Activated CD8-positive, alpha-beta T cell treated with anti-CD3 and anti-CD28 coated beads, Interleukin-2, amount 10 ng/mL, durations not matched to agents 7 days and 5 days (primary cell): Measurements from ENCODE around the gene SPTLC3. TPM values are rescaled to one million over a fixed set of nuclear protein-coding genes. Genes with fewer than 3 reads are reported as not detected.

ENCODE experiments used
- ATAC-seq: fragments of 150-1000 bp; cut with Tn5 transposase; one replicate; pipeline ENCODE4 v1.10.0; 2021; ENCODE audit warnings: moderate library complexity
- CTCF ChIA-PET: fragments of 350-600 bp; sonication (Branson Sonifier 250); formaldehyde crosslinking; loops from one replicate; lab custom pipeline; 2021; ENCODE audit warnings: antibody characterized with exemption; lab: Charles Lee
- POLR2A ChIA-PET: fragments of 350-600 bp; sonication (Branson Sonifier 250); formaldehyde crosslinking; loops from one replicate; lab custom pipeline; 2021; ENCODE audit warnings: antibody characterized with exemption; lab: Charles Lee
- DNase-seq: peaks from one replicate; pipeline ENCODE4 v3.0.0-alpha.2; 2020
- H3K27ac Mint-ChIP-seq: one replicate; pipeline ENCODE4 v1.8.0; 2021; ENCODE audit warnings: mild to moderate bottlenecking, mixed read lengths
- H3K27me3 Mint-ChIP-seq: one replicate; pipeline ENCODE4 v1.8.0; 2021; ENCODE audit warnings: low read depth, mixed read lengths
- H3K36me3 Mint-ChIP-seq: one replicate; pipeline ENCODE4 v1.8.0; 2021; ENCODE audit warnings: low read depth, mixed read lengths
- H3K4me1 Mint-ChIP-seq: one replicate; pipeline ENCODE4 v1.8.0; 2021; ENCODE audit warnings: low read depth, mixed read lengths
- H3K4me3 Mint-ChIP-seq: one replicate; pipeline ENCODE4 v1.8.0; 2021; ENCODE audit warnings: mild to moderate bottlenecking, mixed read lengths
- H3K9me3 Mint-ChIP-seq: one replicate; pipeline ENCODE4 v1.8.0; 2022; ENCODE audit warnings: mixed read lengths; ENCODE audit not compliant: insufficient read depth
- total RNA-seq, 2 experiments: library from RNA; stranded (reverse); gene quantifications; one replicate each; pipeline ENCODE4 v1.2.3, GENCODE V29; 2021

The SPTLC3 gene
- total RNA-seq, result under 1 TPM; 0.05 to 0.37 TPM

DNA sequence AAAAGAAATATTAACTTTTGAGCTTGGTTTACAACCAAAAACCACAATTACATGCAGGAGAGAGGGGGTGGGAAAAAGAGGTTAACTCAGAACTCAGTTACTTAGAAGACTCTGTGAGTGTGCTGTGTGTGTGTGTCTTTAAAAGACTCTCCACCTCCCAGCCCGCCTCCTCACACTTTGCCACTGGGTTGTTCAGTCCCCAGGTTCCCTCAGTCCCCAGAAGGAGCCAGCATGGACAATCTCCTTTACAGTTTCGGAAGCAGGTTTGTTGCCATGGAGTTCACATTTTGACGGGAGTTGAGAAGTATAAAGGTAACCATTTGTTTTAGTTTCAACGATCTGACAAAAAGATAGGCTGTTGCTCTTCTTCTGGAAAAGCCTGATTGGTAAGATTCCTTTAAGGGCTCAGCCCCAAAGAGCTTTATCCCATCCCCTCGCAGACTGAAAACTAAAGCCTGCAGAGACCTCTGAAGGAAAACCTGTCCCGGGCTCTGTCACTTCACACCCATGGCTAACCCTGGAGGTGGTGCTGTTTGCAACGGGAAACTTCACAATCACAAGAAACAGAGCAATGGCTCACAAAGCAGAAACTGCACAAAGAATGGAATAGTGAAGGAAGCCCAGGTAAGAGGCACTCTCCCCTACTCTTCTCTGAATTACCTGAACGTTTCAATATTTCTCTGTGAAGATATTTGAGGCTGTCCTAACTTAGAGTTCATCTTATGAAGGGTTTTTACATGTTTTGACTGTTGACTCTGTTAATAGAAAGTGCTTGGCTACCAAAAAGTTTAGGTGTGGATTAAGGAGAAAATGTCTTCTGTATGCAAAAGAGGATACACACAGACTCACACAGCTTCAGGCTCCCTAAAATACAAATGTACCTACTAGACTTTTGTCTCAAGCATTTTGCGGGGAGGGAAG lies at the start of gene SPTLC3:
SPTLC3 (plus strand) TSS at position 212 of the 921 bp plus-strand sequence; CDS start at position 508, 296 bp downstream.
- H3K9me3 Mint-ChIP-seq, result no peaks in the 10 kb centered on the region
- POLR2A ChIA-PET, result interaction anchor here (0.7 kb wide), 1 partner anchor 75 kb away, joined by 3 read pairs; no protein-coding TSS in a partner anchor

DNA sequence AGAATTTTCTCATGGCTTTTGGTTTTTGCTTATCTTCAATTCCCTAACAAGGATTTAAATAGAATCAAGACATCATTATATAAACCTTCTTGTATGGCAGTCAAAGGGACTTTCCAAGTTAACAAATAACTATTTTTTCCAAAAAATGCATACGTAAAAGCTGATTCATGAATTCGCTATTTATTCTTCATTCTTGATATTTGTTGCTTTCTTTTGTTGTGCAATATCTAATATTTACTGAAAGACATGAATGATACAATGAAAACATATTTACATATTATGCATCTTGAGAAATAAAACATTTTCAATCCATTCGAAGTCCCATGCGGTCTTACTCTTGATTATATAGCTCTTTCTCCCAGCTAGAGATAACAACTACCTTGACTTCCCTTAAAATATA lies 47.0 kb upstream of the SPTLC3 start:
- H3K9me3 Mint-ChIP-seq, result no peaks in the 10 kb centered on the region
- POLR2A ChIA-PET, result no interaction called here
- CTCF ChIA-PET, result no interaction called here
- DNase-seq (no peak), ATAC-seq (no peak)
- no peaks in the 10 kb centered on the region for H3K36me3 Mint-ChIP-seq
- peaks cover 2% of the 10 kb centered on the region for H3K27me3 Mint-ChIP-seq
- no peaks in the 10 kb centered on the region for H3K4me1 Mint-ChIP-seq
- H3K4me3 Mint-ChIP-seq, result no peak overlapping the region
- no peak overlapping the region for H3K27ac Mint-ChIP-seq

More for the DNA sequence above, at the start of gene SPTLC3:
- H3K27ac Mint-ChIP-seq, result peak within 1 kb of the TSS; percentile 4
- H3K4me3 Mint-ChIP-seq, result peak within 1 kb of the TSS; percentile 42
- H3K36me3 Mint-ChIP-seq, result no peaks in the 10 kb centered on the region
- ATAC-seq (peak; percentile 37), DNase-seq (no peak)
- CTCF ChIA-PET, result interaction anchor here (0.9 to 1.3 kb wide), 3 partner anchors 16 to 249 kb away, joined by 3 to 5 read pairs (median 3); no protein-coding TSS in a partner anchor
- H3K4me1 Mint-ChIP-seq, result peaks cover 21% of the 10 kb centered on the region
- H3K27me3 Mint-ChIP-seq, result no peaks in the 10 kb centered on the region

DNA sequence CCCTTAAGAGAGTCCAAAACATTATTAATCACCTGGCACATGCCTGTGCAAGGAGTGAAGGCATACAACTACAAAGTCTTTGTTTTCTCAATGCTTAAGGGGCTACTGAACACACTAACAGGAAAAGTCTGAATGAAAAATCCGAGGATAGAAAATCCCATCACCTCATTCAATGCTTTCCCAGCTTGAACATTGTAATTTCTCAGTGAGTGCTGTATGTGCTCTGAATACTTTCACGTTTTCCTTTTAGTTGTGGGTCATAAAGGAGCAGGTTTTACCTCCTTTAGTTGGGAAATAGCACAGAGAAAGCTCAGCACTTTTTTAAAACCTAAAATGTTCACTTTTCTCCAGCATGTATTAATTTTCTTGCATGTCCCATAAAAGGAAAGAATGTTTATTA lies 45.9 kb upstream of the SPTLC3 start:
- H3K4me1 Mint-ChIP-seq, result no peaks in the 10 kb centered on the region
- DNase-seq (no peak), ATAC-seq (no peak)
- peaks cover 2% of the 10 kb centered on the region for H3K27me3 Mint-ChIP-seq
- no peak overlapping the region for H3K4me3 Mint-ChIP-seq
- ChIA-PET CTCF (no interaction called here), POLR2A (no interaction called here)
- no peaks in the 10 kb centered on the region for H3K9me3 Mint-ChIP-seq
- H3K27ac Mint-ChIP-seq, result no peak overlapping the region
- no peaks in the 10 kb centered on the region for H3K36me3 Mint-ChIP-seq

DNA sequence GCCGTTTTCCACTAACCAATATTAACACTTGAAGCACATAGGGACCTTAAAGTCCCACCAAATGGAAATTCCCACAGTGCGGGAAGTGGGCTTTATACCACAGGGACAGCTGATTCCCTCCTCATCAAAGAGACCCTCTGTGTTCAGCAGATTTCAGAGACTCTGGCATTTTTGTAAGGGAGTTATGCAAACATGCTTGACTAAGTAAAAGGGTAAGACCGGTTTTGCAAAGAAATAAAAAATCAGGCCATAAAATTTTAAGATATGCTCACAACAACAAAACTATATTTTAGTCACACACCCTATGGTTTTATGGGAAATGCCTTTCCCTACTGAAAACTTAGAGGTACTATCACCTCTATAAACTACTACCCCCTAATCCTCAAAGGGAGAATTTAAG lies 45.4 kb upstream of the SPTLC3 start:
- ATAC-seq (no peak), DNase-seq (no peak)
- no peaks in the 10 kb centered on the region for H3K9me3 Mint-ChIP-seq
- ChIA-PET POLR2A (no interaction called here), CTCF (no interaction called here)
- H3K27me3 Mint-ChIP-seq, result peaks cover 2% of the 10 kb centered on the region
- no peak overlapping the region for H3K27ac Mint-ChIP-seq
- H3K36me3 Mint-ChIP-seq, result no peaks in the 10 kb centered on the region
- H3K4me3 Mint-ChIP-seq, result no peak overlapping the region
- no peaks in the 10 kb centered on the region for H3K4me1 Mint-ChIP-seq

DNA sequence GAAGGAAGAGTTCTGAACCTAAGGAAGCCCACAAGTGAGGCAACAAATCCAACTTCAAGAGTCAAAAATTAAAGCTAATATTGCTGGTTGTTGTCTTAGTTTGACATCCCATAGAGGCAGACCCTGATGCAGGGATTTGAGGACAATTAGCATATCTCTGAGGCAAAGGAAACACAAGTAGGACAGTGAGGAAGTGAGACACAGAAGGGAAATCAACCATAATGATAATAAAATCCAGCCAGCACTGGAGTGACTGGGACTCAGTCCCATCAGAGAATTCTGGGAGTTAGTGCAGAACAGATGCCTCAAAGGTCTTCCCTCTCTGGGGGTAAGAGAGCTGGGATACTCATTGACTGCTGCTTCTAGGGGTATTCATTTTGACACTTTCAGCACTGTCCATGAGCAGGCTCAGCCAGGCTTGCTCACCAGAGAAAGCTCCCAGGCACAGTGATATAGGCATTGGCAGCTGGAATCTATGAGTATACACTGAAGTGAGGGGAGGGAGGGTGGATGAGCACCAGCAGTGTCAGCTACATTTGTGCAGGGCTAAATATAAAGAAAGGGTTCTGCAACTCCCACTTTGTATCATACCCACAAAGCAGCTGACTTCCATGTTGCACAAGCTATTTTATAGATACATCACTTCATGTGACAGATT lies 43.4 kb upstream of the SPTLC3 start:
- Mint-ChIP-seq H3K27ac (no peak overlapping the region), H3K9me3 (no peaks in the 10 kb centered on the region), H3K4me1 (no peaks in the 10 kb centered on the region), H3K4me3 (no peak overlapping the region), H3K36me3 (no peaks in the 10 kb centered on the region), H3K27me3 (peaks cover 2% of the 10 kb centered on the region)
- DNase-seq, result no peak
- POLR2A ChIA-PET, result no interaction called here
- ATAC-seq, result no peak
- CTCF ChIA-PET, result interaction anchor here (1.1 to 2.0 kb wide), 3 partner anchors 11 to 40 kb away, joined by 3 to 16 read pairs (median 4); no protein-coding TSS in a partner anchor

DNA sequence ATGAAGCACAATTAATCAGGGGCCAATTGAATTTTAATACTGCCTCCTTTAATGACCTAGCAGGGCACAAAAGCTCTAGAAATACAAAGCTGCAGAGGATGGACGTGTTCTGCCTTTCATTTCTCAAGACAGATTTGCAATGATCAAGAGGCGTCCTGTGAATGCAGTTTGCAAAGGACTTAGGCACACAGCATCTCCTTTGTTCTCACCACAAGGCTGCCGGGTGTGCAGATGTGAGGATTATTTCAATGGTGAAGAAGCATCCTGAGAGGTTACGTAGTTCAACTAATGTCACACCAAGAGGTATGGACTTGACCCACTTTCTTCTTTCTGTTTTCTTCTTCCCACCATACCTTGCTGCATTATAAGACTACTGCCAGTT lies 42.9 kb upstream of the SPTLC3 start:
- Mint-ChIP-seq H3K4me1 (no peaks in the 10 kb centered on the region), H3K27me3 (peaks cover 2% of the 10 kb centered on the region), H3K36me3 (no peaks in the 10 kb centered on the region), H3K4me3 (no peak overlapping the region), H3K27ac (no peak overlapping the region), H3K9me3 (no peaks in the 10 kb centered on the region)
- no peak for DNase-seq
- POLR2A ChIA-PET, result no interaction called here
- ATAC-seq, result no peak
- CTCF ChIA-PET, result interaction anchor here (1.1 to 2.0 kb wide), 4 partner anchors 11 to 806 kb away, joined by 3 to 16 read pairs (median 4); no protein-coding TSS in a partner anchor

DNA sequence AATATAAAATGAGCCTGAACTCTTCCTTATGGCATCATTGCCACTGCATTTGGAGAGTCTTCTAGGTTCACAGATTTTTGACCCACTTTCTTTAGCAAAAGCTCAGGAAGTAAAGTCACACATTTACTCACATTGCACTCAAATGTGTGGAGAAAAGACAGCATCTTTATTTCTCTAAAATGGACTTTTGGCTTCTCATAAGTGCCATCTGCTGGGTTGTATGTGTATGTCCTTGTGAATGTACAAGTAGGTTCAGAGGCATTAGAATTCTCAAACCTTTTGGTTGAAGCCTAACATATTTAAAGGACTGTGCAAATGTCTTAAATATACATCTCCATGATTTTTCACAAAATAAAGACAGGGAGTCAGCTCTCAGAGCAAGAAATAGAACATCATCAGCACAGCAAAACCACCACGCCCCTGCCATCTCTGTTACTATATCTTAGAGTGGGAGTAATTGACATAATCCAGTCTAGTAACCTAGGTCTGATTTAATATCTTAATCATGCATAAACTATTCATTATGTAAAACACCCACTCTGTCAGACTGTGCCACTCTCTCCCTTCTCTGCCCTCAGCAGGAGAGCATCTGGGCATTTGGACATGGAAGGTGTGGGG lies 42.2 kb upstream of the SPTLC3 start:
- ATAC-seq (no peak), DNase-seq (no peak)
- no peaks in the 10 kb centered on the region for H3K9me3 Mint-ChIP-seq
- no peaks in the 10 kb centered on the region for H3K4me1 Mint-ChIP-seq
- ChIA-PET CTCF (interaction anchor here (1.2 to 1.5 kb wide), 2 partner anchors 10 to 805 kb away, joined by 3 to 4 read pairs; no protein-coding TSS in a partner anchor), POLR2A (no interaction called here)
- H3K27me3 Mint-ChIP-seq, result peaks cover 2% of the 10 kb centered on the region
- H3K27ac Mint-ChIP-seq, result no peak overlapping the region
- H3K4me3 Mint-ChIP-seq, result no peak overlapping the region
- no peaks in the 10 kb centered on the region for H3K36me3 Mint-ChIP-seq

DNA sequence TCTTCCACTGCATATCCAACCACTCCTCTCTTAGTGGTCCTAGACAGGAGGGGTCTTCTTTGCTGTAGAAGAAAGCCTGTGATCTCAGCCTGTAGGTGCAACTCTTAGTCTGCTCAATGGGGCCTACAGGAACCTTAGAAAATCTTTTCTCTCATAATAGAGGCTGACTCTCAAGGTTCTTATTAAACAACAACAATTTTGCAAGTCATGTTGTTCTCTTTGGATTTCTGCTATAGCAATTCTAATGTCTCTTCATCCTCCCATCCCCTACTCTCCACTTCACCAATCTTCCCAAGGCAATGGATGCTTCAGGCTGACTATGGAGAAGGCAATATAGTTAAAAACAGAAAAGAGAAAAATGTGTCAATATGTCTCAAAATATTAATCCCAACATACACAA lies 40.8 kb upstream of the SPTLC3 start:
- ChIA-PET POLR2A (no interaction called here), CTCF (interaction anchor here (1.2 kb wide), 1 partner anchor 579 kb away, joined by 4 read pairs; no protein-coding TSS in a partner anchor)
- no peak overlapping the region for H3K27ac Mint-ChIP-seq
- ATAC-seq, result no peak
- no peak for DNase-seq
- no peak overlapping the region for H3K4me3 Mint-ChIP-seq
- H3K9me3 Mint-ChIP-seq, result no peaks in the 10 kb centered on the region
- no peaks in the 10 kb centered on the region for H3K36me3 Mint-ChIP-seq
- H3K4me1 Mint-ChIP-seq, result no peaks in the 10 kb centered on the region
- H3K27me3 Mint-ChIP-seq, result peaks cover 2% of the 10 kb centered on the region

DNA sequence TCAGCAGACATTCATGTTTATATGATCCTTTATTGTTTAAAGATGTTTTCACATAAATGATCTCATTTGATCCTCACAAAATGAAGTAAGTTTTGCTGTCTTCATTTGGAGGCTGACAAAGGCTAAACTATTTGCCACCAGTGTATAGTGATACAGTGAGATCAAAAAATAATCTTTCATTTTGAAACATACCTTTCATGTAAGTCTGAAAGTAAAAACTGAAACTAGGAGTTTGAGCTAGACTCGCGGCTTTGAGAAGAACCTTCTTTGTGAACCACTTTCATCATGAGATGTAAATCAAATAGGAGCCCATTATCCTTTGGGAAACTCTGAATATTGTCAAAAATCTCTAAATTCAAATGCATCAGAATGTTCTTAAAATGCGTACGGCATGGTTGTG lies 40.3 kb upstream of the SPTLC3 start:
- H3K36me3 Mint-ChIP-seq, result no peaks in the 10 kb centered on the region
- H3K27ac Mint-ChIP-seq, result no peak overlapping the region
- H3K4me3 Mint-ChIP-seq, result no peak overlapping the region
- CTCF ChIA-PET, result interaction anchor here (1.2 kb wide), 1 partner anchor 578 kb away, joined by 4 read pairs; no protein-coding TSS in a partner anchor
- peaks cover 2% of the 10 kb centered on the region for H3K27me3 Mint-ChIP-seq
- POLR2A ChIA-PET, result no interaction called here
- no peaks in the 10 kb centered on the region for H3K9me3 Mint-ChIP-seq
- no peaks in the 10 kb centered on the region for H3K4me1 Mint-ChIP-seq
- DNase-seq, result no peak
- no peak for ATAC-seq

DNA sequence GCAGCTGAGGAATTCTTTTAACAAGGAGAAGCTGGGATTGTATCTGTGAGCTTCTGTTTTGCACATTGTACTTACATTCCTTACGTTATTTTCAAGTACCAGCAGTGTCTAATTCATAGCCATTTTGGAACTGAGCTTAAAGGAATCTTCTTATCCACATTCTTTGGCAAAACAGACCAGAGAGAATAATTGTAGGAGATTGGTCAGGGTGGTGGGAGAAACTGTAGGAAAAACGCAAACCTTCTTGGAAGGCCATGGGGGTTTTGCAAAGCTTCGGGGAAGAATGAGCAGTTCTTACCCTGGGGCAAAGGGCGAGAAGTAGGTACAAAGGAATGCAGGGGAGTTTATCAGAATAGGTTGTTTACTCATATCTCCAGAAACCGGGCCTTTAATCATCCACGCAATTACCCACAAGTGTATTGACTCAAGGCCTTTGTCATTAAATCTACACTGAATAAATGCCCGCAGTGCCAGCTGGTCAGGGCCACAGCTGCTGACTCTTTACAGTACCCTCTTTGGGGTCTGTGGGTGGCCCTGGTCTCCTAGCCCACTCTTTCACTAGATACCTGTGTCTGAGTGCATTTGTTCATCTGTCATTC lies 39.6 kb upstream of the SPTLC3 start:
- H3K27me3 Mint-ChIP-seq, result no peaks in the 10 kb centered on the region
- CTCF ChIA-PET, result interaction anchor here (0.7 to 1.6 kb wide), 3 partner anchors 140 to 1762 kb away, joined by 4 to 7 read pairs (median 4); no protein-coding TSS in a partner anchor
- H3K9me3 Mint-ChIP-seq, result no peaks in the 10 kb centered on the region
- H3K4me1 Mint-ChIP-seq, result no peaks in the 10 kb centered on the region
- ATAC-seq (no peak), DNase-seq (no peak)
- POLR2A ChIA-PET, result no interaction called here
- H3K27ac Mint-ChIP-seq, result no peak overlapping the region
- H3K36me3 Mint-ChIP-seq, result no peaks in the 10 kb centered on the region
- H3K4me3 Mint-ChIP-seq, result no peak overlapping the region

DNA sequence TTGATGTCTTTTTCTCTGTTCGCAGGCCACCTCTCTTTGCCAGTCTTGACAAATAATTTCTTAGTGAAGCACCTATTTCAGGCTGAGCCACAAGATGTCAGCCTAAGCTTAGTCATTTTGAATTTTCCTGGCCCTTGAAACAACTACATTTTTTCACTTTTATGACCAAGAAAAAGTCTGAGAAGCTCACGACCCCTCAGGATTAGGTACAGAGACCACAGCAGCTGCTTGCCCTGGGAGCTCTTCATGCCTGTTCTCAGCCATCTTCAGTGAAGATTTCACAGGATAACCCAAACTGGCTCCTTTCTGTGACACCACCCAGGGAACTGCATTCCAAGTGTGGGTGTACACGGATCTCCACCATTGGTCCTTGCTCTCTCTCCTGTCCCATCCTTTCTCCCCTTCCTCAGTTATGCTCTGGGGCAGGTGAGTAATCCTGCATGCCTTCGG lies 38.4 kb upstream of the SPTLC3 start:
- no peak for DNase-seq
- no peaks in the 10 kb centered on the region for H3K27me3 Mint-ChIP-seq

More for the DNA sequence above, 38.4 kb upstream of the SPTLC3 start:
- no peak overlapping the region for H3K27ac Mint-ChIP-seq
- POLR2A ChIA-PET, result no interaction called here
- no peak overlapping the region for H3K4me3 Mint-ChIP-seq
- CTCF ChIA-PET, result interaction anchor here (0.9 to 1.6 kb wide), 4 partner anchors 15 to 576 kb away, joined by 3 to 7 read pairs (median 4); no protein-coding TSS in a partner anchor
- H3K9me3 Mint-ChIP-seq, result no peaks in the 10 kb centered on the region
- no peaks in the 10 kb centered on the region for H3K4me1 Mint-ChIP-seq
- ATAC-seq, result no peak
- H3K36me3 Mint-ChIP-seq, result no peaks in the 10 kb centered on the region
